OCI-LY7 (cell line): ENCODE results near the gene KCTD2. TPM values are rescaled to one million over a fixed set of nuclear protein-coding genes. Genes with fewer than 3 reads are reported as not detected.

Experiments used
- BruUV-seq: library from RNA; stranded (reverse); fragments of 400-500 nt; replicated peaks from 2 replicates; lab custom pipeline; 2021; lab: Mats Ljungman, UMichigan
- CTCF ChIA-PET: fragments of 300-600 bp; sonication (Branson Sonifier 250); formaldehyde crosslinking; loops from one replicate; lab custom pipeline; 2022; ENCODE audit warnings: antibody characterized with exemption; ENCODE audit not compliant: unreplicated experiment; lab: Charles Lee
- POLR2A ChIA-PET: fragments of 300-600 bp; sonication (Branson Sonifier 250); formaldehyde crosslinking; loops from one replicate; lab custom pipeline; 2022; ENCODE audit warnings: antibody characterized with exemption; lab: Charles Lee
- DNase-seq: peaks from one replicate; pipeline ENCODE4 v3.0.0-alpha.2; 2015; ENCODE audit warnings: low spot score
- H2AFZ ChIP-seq: fragments of 200-600 bp; sonication (generic), shearing (Covaris generic); 2 replicates; pipeline ENCODE4 v1.6.1; 2014; ENCODE audit warnings: mild to moderate bottlenecking, antibody characterized with exemption, low read length, moderate library complexity
- H3K27ac ChIP-seq: fragments of 200-600 bp; sonication (generic); 2 replicates; pipeline ENCODE4 v1.5.1; 2014; ENCODE audit warnings: mixed run types, low read depth, mild to moderate bottlenecking, moderate library complexity, low read length, inconsistent platforms; ENCODE audit not compliant: poor library complexity, severe bottlenecking
- H3K36me3 ChIP-seq: fragments of 200-600 bp; sonication (generic); 2 replicates; pipeline ENCODE4 v1.6.1; 2014; ENCODE audit warnings: mild to moderate bottlenecking, antibody characterized with exemption, low read length, moderate library complexity, mixed read lengths; ENCODE audit not compliant: insufficient read depth
- H3K4me1 ChIP-seq: fragments of 200-600 bp; sonication (generic); 2 replicates; pipeline ENCODE4 v1.5.1; 2014; ENCODE audit warnings: mild to moderate bottlenecking, low read length; ENCODE audit not compliant: insufficient read depth, poor library complexity, severe bottlenecking
- H3K4me2 ChIP-seq: fragments of 200-600 bp; sonication (generic); 2 replicates; pipeline ENCODE4 v1.6.1; 2014; ENCODE audit warnings: mild to moderate bottlenecking, low read length
- H3K4me3 ChIP-seq: fragments of 200-600 bp; sonication (generic); 2 replicates; pipeline ENCODE4 v1.5.1; 2014; ENCODE audit warnings: mild to moderate bottlenecking, low read depth, low read length; ENCODE audit not compliant: poor library complexity, severe bottlenecking
- H3K79me2 ChIP-seq: fragments of 200-600 bp; sonication (generic); 2 replicates; pipeline ENCODE4 v1.6.1; 2016; ENCODE audit warnings: low read depth, mild to moderate bottlenecking, low read length, moderate library complexity, mixed read lengths; ENCODE audit not compliant: insufficient read depth
- H3K9me2 ChIP-seq: fragments of 200-600 bp; sonication (generic); 2 replicates; pipeline ENCODE4 v1.6.1; 2016; ENCODE audit warnings: mild to moderate bottlenecking, low read length, mixed read lengths; ENCODE audit not compliant: insufficient read depth
- H3K9me3 ChIP-seq: fragments of 200-600 bp; sonication (generic); 2 replicates; pipeline ENCODE4 v1.6.1; 2014; ENCODE audit warnings: mild to moderate bottlenecking, mixed run types, low read length, mixed read lengths
- H4K20me1 ChIP-seq: fragments of 200-600 bp; sonication (generic); 2 replicates; pipeline ENCODE4 v1.6.1; 2014; ENCODE audit warnings: mild to moderate bottlenecking, antibody characterized with exemption, low read length, moderate library complexity, mixed read lengths; ENCODE audit not compliant: insufficient read depth
- CTCF ChIP-seq: fragments of 200-600 bp; sonication (generic); conservative IDR thresholded peaks from 2 replicates; pipeline ENCODE4 v1.5.1; 2014; ENCODE audit warnings: mild to moderate bottlenecking, antibody characterized with exemption, low read length, moderate library complexity, mixed read lengths
- EZH2phosphoT487 ChIP-seq: fragments of 200-600 bp; sonication (generic); IDR thresholded peaks from 2 replicates; pipeline ENCODE4 v1.6.1; 2018; ENCODE audit warnings: low read depth, borderline replicate concordance, mild to moderate bottlenecking, mixed run types, antibody characterized with exemption, low read length, moderate library complexity, mixed read lengths
- intact Hi-C: fragments of 100-400 bp; cut with micrococcal nuclease; formaldehyde crosslinking; loops from one replicate; pipeline ENCODE4 v1.10.0; 2022; ENCODE audit not compliant: unreplicated experiment
- total RNA-seq, 2 experiments: library from RNA; depleted of rRNA in 1 of 2; stranded (reverse); fragments of >200 nt in 1 of 2; shearing (Covaris generic) in 1 of 2; gene quantifications; 2 replicates each; pipeline ENCODE4 v1.2.3, GENCODE V29; 2014 to 2022

Gene KCTD2
- total RNA-seq, 2 experiments from 2014 or later = 21.0 to 29.8 TPM

GRCh38 chr17:75003070-75003956 is 43.7 kb upstream of the KCTD2 start:
- Histone ChIP-seq H3K9me3 (no peaks in the 10 kb centered on the region), H3K79me2 (no peaks in the 10 kb centered on the region), H4K20me1 (no peaks in the 10 kb centered on the region), H3K4me2 (no peak overlapping the region), H3K4me1 (peaks cover 2% of the 10 kb centered on the region), H2AFZ (no peak overlapping the region), H3K9me2 (no peaks in the 10 kb centered on the region), H3K36me3 (no peaks in the 10 kb centered on the region), H3K4me3 (no peak overlapping the region), H3K27ac (no peak overlapping the region)
- ChIA-PET POLR2A (interaction anchor here (1.9 kb wide), 1 partner anchor 10 kb away, joined by 7 read pairs; the partner anchor contains the start of gene MRPL58), CTCF (no interaction called here)
- TF ChIP-seq EZH2phosphoT487 = no peak
- no peak for TF ChIP-seq CTCF
- BruUV-seq = no TSS peak
- DNase-seq = no peak
- intact Hi-C loops = no loop called here

DNA sequence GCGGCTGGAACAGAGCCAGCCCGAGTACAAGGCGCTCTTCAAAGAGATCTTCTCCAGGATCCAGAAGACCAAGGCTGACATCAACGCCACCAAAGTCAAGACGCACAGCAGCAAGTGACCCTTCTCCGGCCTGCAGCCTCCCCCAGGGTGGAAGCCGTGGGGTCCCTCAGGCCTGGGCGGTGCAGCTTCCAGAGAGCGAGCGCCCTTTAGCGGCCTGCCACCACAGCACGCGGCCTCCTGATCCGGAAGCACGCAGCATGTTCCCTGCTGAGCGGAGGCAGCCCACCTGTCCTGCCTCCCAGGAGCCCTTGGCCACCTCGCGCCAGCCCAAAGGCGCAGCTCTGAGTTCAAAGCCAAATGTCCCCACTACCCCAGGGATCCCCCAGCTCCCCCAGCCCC is 43.1 kb upstream of the KCTD2 start:
- Histone ChIP-seq H3K27ac (no peak overlapping the region), H4K20me1 (no peaks in the 10 kb centered on the region), H3K4me2 (no peak overlapping the region), H3K9me3 (no peaks in the 10 kb centered on the region), H3K4me1 (peaks cover 4% of the 10 kb centered on the region), H3K9me2 (no peaks in the 10 kb centered on the region), H3K4me3 (no peak overlapping the region), H3K79me2 (no peaks in the 10 kb centered on the region), H3K36me3 (no peaks in the 10 kb centered on the region), H2AFZ (no peak overlapping the region)
- no TSS peak for BruUV-seq
- ChIA-PET POLR2A (interaction anchor here (1.9 kb wide), 1 partner anchor 9 kb away, joined by 7 read pairs; the partner anchor contains the start of gene MRPL58), CTCF (no interaction called here)
- intact Hi-C loops = no loop called here
- TF ChIP-seq EZH2phosphoT487 (no peak), CTCF (no peak)
- no peak for DNase-seq

- no peaks in the 10 kb centered on the region for H3K9me3 ChIP-seq
- no peak overlapping the region for H2AFZ ChIP-seq
- CTCF ChIA-PET = no interaction called here
- DNase-seq = no peak
- no peak overlapping the region for H3K27ac ChIP-seq
- no peaks in the 10 kb centered on the region for H3K9me2 ChIP-seq
- no peak overlapping the region for H3K4me2 ChIP-seq
- no peaks in the 10 kb centered on the region for H3K36me3 ChIP-seq
- no peak overlapping the region for H3K4me3 ChIP-seq
- POLR2A ChIA-PET = interaction anchor here (1.0 to 1.9 kb wide), 2 partner anchors 9 to 131 kb away, joined by 3 to 7 read pairs; partner anchors contain the start of gene MRPL58
- H4K20me1 ChIP-seq = no peaks in the 10 kb centered on the region
- peaks cover 4% of the 10 kb centered on the region for H3K4me1 ChIP-seq
- no peak for TF ChIP-seq EZH2phosphoT487
- no peak for TF ChIP-seq CTCF
- no peaks in the 10 kb centered on the region for H3K79me2 ChIP-seq
- intact Hi-C loops = no loop called here
- BruUV-seq = no TSS peak
Measured at GRCh38 chr17:75004371-75004770, 42.7 kb upstream of the KCTD2 start.
